OCI-LY1 (cell line): ENCODE measurements around the gene PPIG.
"Not testable (repeated sequence)": the region's sequence is repeated elsewhere in the genome, so short reads cannot be mapped to it uniquely, and the experiment has no call there.

Experiments
- H2AFZ ChIP-seq: fragments of 200-600 bp; sonication (generic), shearing (Covaris generic); 2 replicates; pipeline ENCODE4 v1.6.0; 2014; ENCODE audit warnings: antibody characterized with exemption, mild to moderate bottlenecking, low read length
- H3F3A ChIP-seq: fragments of 200-600 bp; sonication (generic), shearing (Covaris generic); 2 replicates; pipeline ENCODE4 v1.6.0; 2014; ENCODE audit warnings: mild to moderate bottlenecking, antibody characterized with exemption, low read length, moderate library complexity; ENCODE audit not compliant: insufficient read depth
- H3K27ac ChIP-seq: fragments of 200-600 bp; sonication (generic); 2 replicates; pipeline ENCODE4 v1.5.1; 2014; ENCODE audit warnings: low read length, mixed run types, mild to moderate bottlenecking, low read depth; ENCODE audit not compliant: poor library complexity, severe bottlenecking
- H3K27me3 ChIP-seq: fragments of 200-600 bp; sonication (generic); 2 replicates; pipeline ENCODE4 v1.6.0; 2014; ENCODE audit warnings: antibody characterized with exemption, mild to moderate bottlenecking, low read length, moderate library complexity; ENCODE audit not compliant: insufficient read depth
- H3K36me3 ChIP-seq: fragments of 200-600 bp; sonication (generic); 2 replicates; pipeline ENCODE4 v1.6.1; 2014; ENCODE audit warnings: mild to moderate bottlenecking, antibody characterized with exemption, low read length, moderate library complexity, mixed read lengths; ENCODE audit not compliant: insufficient read depth
- H3K4me1 ChIP-seq: fragments of 200-600 bp; sonication (generic); 2 replicates; pipeline ENCODE4 v1.5.1; 2014; ENCODE audit warnings: mild to moderate bottlenecking, low read length, moderate library complexity; ENCODE audit not compliant: insufficient read depth, severe bottlenecking
- H3K4me2 ChIP-seq: fragments of 200-600 bp; sonication (generic), shearing (Covaris generic); 2 replicates; pipeline ENCODE4 v1.6.1; 2014; ENCODE audit warnings: low read length
- H3K4me3 ChIP-seq: fragments of 200-600 bp; sonication (generic); 2 replicates; pipeline ENCODE4 v1.5.1; 2014; ENCODE audit warnings: low read length, low read depth, mild to moderate bottlenecking, mixed read lengths; ENCODE audit not compliant: poor library complexity, severe bottlenecking
- H3K79me2 ChIP-seq: fragments of 200-600 bp; shearing (Covaris generic); 2 replicates; pipeline ENCODE4 v1.6.1; 2016; ENCODE audit warnings: mixed run types, low read length, mixed read lengths; ENCODE audit not compliant: insufficient read depth
- H3K9ac ChIP-seq: fragments of 200-600 bp; sonication (generic), shearing (Covaris generic); 2 replicates; pipeline ENCODE4 v1.6.1; 2014; ENCODE audit warnings: mild to moderate bottlenecking, low read length, mixed read lengths
- H3K9me2 ChIP-seq: fragments of 200-600 bp; sonication (generic), shearing (Covaris generic); 2 replicates; pipeline ENCODE4 v1.6.1; 2014; ENCODE audit warnings: low read depth, mild to moderate bottlenecking, low read length, mixed read lengths
- H3K9me3 ChIP-seq: fragments of 200-600 bp; shearing (Covaris generic); 2 replicates; pipeline ENCODE4 v1.6.1; 2014; ENCODE audit warnings: low read length, mixed read lengths
- H4K20me1 ChIP-seq: fragments of 200-600 bp; sonication (generic), shearing (Covaris generic); 2 replicates; pipeline ENCODE4 v1.6.0; 2016; ENCODE audit warnings: mild to moderate bottlenecking, low read length; ENCODE audit not compliant: insufficient read depth
- CTCF ChIP-seq: fragments of 200-600 bp; sonication (generic), shearing (Covaris generic); IDR thresholded peaks from 2 replicates; pipeline ENCODE4 v1.5.1; 2017; ENCODE audit warnings: mild to moderate bottlenecking, antibody characterized with exemption, low read length, moderate library complexity, mixed read lengths
- EZH2 ChIP-seq: fragments of 200-600 bp; sonication (generic), shearing (Covaris generic); IDR thresholded peaks from 2 replicates; pipeline ENCODE4 v1.8.0; 2017; ENCODE audit warnings: borderline replicate concordance, mixed run types, mild to moderate bottlenecking, antibody characterized with exemption, low read length, moderate library complexity, mixed read lengths

The PPIG gene

GRCh38 chr2:169573974-169574299 is 10.2 kb upstream of the PPIG start:
- Histone ChIP-seq H3K4me3 (peak overlapping the region; percentile 90), H3K9ac (no peak overlapping the region), H3K27me3 (no peaks in the 10 kb centered on the region), H3K79me2 (peaks cover 21% of the 10 kb centered on the region), H3K9me3 (no peaks in the 10 kb centered on the region), H2AFZ (peak overlapping the region; percentile 99), H3K4me2 (peak overlapping the region; percentile 85), H3F3A (no peaks in the 10 kb centered on the region), H3K36me3 (no peaks in the 10 kb centered on the region), H3K9me2 (no peaks in the 10 kb centered on the region), H3K27ac (no peak overlapping the region), H4K20me1 (no peaks in the 10 kb centered on the region), H3K4me1 (peaks cover 24% of the 10 kb centered on the region)
- no peak for TF ChIP-seq EZH2
- no peak for TF ChIP-seq CTCF

- H3F3A ChIP-seq, H4K20me1 ChIP-seq, H3K9me2 ChIP-seq, H3K4me3 ChIP-seq, H3K36me3 ChIP-seq, H2AFZ ChIP-seq, H3K27me3 ChIP-seq, H3K4me2 ChIP-seq, H3K27ac ChIP-seq, H3K9ac ChIP-seq, H3K9me3 ChIP-seq: not testable (repeated sequence)
- H3K4me1 ChIP-seq: peaks cover 24% of the 10 kb centered on the region
- peaks cover 21% of the 10 kb centered on the region for H3K79me2 ChIP-seq
Measured at GRCh38 chr2:169574539-169574938, 9.6 kb upstream of the PPIG start.

GRCh38 chr2:169575264-169575663 is 8.9 kb upstream of the PPIG start:
- H3K9ac ChIP-seq, H3K9me3 ChIP-seq, H3K9me2 ChIP-seq, H3K27me3 ChIP-seq, H3K4me3 ChIP-seq, H2AFZ ChIP-seq, H3K36me3 ChIP-seq, H3K4me2 ChIP-seq, H3F3A ChIP-seq, H3K27ac ChIP-seq, H4K20me1 ChIP-seq: not testable (repeated sequence)
- Histone ChIP-seq H3K79me2 (peaks cover 18% of the 10 kb centered on the region), H3K4me1 (peaks cover 24% of the 10 kb centered on the region)

GRCh38 chr2:169579044-169579443 is 5.1 kb upstream of the PPIG start:
- no peak overlapping the region for H3K4me2 ChIP-seq
- TF ChIP-seq EZH2: no peak
- TF ChIP-seq CTCF: no peak
- H3K9me3 ChIP-seq: no peaks in the 10 kb centered on the region
- no peaks in the 10 kb centered on the region for H3K36me3 ChIP-seq
- peaks cover 2% of the 10 kb centered on the region for H3K4me1 ChIP-seq
- H3K9me2 ChIP-seq: no peaks in the 10 kb centered on the region
- no peaks in the 10 kb centered on the region for H3K27me3 ChIP-seq
- H3K4me3 ChIP-seq: no peak overlapping the region
- H2AFZ ChIP-seq: no peak overlapping the region
- H3F3A ChIP-seq: no peaks in the 10 kb centered on the region
- H4K20me1 ChIP-seq: no peaks in the 10 kb centered on the region
- H3K9ac ChIP-seq: no peak overlapping the region
- no peaks in the 10 kb centered on the region for H3K79me2 ChIP-seq
- H3K27ac ChIP-seq: no peak overlapping the region

GRCh38 chr2:169582552-169583266 is 1.4 kb upstream of the PPIG start:
- not testable (repeated sequence) for H3K4me2 ChIP-seq, H3K9me3 ChIP-seq, H3K27ac ChIP-seq

More at GRCh38 chr2:169582552-169583266, 1.4 kb upstream of the PPIG start:
- peaks cover 31% of the 10 kb centered on the region for H3K79me2 ChIP-seq
- not testable (repeated sequence) for H2AFZ ChIP-seq, H3K9me2 ChIP-seq, H4K20me1 ChIP-seq, H3F3A ChIP-seq, H3K9ac ChIP-seq, H3K36me3 ChIP-seq, H3K4me3 ChIP-seq, H3K27me3 ChIP-seq
- peaks cover 13% of the 10 kb centered on the region for H3K4me1 ChIP-seq
